Retina (tissue), 1 donor: ENCODE measurements around the gene ZNF658.
"Not testable (repeated sequence)": the region's sequence is repeated elsewhere in the genome, so short reads cannot be mapped to it uniquely, and the experiment has no call there.

Source experiments
- DNase-seq: peaks from one replicate; pipeline ENCODE4 v3.0.0-alpha.2; 2016

Gene ZNF658

DNA sequence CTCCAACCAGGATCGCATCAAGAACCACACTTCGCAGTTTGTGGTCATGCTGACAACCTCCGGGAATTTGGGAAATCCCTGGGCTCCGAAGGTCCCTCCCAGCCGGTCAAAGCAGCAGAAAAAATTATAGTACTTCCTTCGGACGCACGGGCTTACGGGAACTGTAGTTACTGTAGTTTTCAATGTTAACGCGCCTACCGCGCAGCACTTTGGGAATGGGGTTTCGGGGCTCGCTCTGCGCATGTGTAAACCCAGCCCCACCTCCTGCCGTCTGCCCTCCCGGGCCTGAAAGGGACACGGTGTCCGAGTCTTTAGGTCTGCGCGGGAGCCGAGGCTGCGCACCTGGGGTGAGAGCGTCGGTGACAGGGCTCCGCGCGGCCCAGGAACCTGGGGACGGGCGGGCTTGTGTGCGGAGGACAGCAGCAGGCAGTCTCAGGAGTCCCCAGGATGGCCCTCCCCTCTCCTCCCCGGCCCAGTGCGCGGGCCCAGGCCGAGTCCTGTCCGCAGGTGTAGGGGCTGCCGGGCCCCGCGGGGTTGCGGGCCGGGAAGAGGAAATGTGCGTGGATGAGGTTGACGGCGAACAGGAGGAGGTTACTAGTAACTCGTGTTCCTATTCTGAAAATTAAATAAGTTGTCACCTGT is at the start of gene ZNF658:
ZNF658 (plus strand) TSS at position 236 of the 642 bp plus-strand sequence. CDS start 2,837 bp downstream, outside the sequence.
- peak; percentile 82 for DNase-seq

DNA sequence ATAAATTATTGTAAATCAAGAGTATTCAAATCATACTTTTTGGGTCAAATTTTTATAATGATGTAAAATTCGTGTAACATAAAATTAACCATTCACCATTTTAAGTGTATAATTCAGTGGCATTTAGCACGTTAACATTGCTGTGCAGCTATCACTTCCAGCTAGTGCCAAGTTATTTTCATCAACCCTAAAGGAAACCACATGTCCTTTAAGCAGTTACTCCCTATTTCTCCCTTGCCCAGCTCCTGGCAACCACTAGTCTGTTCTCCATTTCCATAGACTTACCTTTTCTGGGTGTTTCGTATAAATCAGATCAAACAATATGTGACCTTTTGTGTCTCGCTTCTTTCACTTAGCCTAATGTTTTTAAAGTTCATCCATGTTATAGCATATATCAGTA is 38.8 kb upstream of the ZNF658 start:
- not testable (repeated sequence) for DNase-seq

DNA sequence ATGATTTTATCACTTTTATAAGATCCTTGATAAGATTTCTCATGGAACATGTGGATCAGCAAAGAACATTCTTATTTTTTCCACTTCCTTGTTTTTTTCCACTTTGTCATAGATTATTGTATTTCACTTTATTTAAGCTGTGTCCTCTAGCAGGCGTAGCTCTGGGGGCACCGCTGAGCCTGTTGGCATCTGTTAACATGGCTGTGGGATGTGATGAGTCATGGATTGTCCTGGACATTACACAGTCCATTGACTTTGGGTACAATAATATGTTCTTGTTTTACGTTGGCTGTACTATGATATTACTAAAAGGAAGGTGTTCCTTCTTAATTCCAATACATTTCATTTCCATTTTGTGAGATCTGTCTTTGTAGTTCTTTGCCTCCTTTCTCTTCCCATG is 31.9 kb upstream of the ZNF658 start:
- not testable (repeated sequence) for DNase-seq

DNA sequence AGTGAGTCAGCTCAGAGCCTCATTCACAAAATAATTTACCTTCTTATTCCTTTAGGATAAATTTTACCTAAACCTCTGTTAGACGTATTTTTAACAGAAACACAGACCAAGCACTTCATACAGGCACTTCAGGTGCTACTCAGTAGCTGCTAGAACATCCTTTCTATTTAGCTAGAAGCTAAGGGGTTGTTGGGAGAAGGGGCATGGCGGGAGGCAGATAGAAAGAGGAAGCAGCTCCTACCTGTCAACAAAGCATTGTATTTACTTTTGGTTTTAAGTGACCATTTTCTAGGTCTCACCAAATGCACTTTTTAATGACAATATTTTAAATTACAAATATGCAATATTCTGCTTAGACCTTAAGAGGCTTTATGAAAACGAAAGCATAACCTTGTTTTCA is 19.9 kb upstream of the ZNF658 start:
- DNase-seq = not testable (repeated sequence)

DNA sequence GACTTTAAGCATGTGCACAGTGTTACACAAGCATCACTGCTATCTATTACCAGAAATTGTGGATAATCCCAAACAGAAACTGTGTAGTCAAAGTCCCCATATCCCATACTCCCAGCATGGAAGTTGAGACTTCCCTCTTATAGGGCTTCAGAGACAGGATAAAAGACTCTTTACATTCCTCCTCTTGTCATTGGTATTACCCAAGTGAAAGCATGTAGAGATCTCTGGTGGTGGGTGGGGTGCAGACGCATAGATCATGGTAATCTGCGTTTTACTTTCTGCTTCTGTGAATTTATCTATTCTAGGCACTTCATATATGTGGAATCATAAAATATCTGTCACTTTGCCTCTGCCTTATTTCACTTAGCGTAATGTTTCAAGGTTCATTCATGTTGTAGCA is 18.7 kb upstream of the ZNF658 start:
- not testable (repeated sequence) for DNase-seq

DNA sequence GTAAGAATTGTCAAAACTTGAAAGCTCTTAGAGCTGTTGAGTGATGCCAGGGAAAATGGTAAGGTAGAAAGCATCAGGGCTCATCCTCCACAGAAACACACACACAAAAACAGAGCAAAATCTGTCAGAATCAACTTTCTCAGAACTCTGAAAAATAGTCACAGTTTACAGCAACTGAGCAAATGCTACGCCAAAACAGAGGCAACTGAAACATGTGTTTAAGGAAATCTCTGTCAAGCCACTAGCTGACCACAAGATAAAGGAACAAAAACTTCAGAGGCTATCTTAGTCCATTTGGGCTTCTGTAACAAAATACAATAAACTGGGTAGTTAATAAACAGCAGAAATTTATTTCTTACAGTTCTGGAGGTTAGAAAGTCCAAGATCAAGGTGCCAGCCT is 10.2 kb upstream of the ZNF658 start:
- not testable (repeated sequence) for DNase-seq

DNA sequence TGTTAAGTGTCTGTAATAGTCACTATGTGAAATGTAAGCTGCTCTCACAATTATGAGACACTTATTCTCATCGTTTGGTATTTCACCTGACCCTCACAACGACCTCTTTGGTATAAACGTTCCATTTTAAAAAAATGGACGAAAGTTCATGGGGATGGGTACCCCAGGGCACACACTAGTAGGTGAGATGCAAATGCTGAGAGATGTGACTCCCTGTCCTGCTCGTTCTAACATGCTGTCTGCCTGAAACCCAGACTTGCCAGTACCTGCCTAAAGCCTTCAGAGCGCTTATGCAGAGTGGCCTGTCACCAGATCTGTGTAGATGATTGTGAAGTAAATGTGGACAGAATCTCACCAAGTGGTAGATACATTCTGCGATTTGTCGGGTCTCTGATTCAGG is 616 bp downstream of the ZNF658 start:
- DNase-seq = peak; percentile 24

DNA sequence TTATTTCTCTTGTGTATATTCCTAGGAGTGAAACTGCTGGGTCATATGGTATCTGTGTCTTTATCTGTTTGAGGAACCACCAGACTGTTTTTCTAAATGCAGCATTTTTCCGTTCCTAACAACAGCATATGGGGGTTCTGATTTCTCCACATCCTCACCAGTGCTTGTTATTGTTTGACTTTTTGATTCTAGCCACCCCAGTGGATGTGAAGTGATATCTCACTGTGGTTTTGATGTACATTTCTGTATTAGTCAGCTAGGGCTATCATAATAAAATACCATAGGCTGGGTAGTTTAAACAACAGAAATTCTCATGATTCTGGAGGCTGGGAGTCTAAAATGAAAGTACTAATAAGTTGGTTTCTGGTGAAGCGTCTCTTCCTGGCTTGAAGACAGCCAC is 9.0 kb downstream of the ZNF658 start:
- DNase-seq = not testable (repeated sequence)

DNA sequence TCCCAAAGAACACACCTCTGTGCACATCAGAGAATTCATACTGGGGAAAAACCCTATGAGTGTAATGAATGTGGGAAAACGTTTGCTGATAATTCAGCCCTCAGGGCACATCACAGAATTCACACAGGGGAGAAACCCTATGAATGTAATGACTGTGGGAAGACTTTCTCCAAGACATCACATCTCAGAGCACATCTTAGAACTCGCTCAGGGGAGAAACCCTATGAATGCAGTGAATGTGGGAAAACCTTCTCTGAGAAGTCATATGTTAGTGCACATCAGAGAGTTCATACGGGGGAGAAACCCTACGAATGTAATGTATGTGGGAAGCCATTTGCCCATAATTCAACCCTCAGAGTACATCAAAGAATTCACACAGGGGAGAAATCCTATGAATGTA is 19.5 kb downstream of the ZNF658 start:
- not testable (repeated sequence) for DNase-seq

DNA sequence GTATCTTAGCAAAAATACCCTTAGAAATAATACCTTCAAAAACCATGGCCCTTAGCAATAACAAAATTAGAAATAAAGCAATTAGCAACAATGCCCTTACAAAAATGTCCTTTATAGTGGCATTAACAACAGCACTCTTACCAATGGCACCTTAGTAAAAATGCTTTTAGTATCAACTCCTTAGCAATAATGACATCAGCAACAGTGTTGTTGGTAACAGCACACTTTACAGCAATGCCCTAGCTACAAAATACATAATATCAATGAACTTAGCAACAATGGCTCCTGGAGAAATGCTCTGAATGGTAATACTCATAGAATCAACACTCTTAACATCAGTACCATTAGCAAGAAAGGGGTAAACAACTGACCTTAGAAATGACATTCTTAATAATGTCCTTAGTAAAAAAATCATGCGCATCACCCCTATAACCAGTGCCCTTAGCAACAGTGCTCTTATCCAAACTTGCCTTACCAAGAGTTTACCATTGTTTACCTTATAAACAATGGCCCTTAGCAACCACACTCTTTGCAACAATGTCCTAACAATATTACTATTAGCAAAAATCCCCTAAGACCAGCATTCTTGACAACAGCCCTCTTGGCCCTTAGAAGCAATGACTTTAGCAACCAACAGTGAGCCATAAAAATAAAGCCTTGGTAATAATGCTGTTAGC is 35.8 kb downstream of the ZNF658 start:
- DNase-seq = not testable (repeated sequence)

DNA sequence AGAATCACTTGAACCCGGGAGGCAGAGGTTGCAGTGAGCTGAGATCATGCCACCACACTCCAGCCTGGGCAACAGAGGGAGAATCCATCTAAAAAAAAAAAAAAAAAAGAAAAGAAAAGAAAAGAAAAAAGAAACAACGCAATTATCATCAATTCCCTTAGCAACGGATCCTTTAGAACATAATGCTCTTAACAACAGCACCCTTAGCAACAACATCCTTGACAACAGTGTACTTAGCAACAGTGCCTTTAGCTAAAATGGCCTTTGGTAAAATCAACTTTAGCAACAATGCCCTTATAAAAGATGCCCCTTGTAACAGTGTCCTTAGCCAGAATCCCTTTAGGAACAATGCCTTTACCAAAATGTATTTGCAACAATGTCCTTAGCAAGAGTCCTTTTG is 37.1 kb downstream of the ZNF658 start:
- not testable (repeated sequence) for DNase-seq

DNA sequence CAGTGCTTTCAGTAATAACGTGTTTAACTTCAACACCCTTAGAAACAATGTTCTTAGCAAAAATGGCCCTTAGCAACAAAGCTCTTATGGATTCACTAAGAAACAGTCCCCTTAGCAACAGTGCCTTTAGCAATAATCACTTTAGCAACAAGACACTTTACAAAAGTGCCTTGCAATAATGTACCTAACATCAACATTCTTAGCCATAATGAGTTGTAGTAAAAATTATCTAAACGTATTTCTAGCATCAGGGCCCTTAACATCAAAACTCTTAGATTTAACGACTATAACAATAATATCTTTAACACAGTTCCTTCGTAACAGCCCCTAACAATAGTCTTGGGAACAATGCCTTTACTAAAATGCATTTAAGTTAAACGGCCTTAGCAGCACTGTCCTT is 37.8 kb downstream of the ZNF658 start:
- not testable (repeated sequence) for DNase-seq

DNA sequence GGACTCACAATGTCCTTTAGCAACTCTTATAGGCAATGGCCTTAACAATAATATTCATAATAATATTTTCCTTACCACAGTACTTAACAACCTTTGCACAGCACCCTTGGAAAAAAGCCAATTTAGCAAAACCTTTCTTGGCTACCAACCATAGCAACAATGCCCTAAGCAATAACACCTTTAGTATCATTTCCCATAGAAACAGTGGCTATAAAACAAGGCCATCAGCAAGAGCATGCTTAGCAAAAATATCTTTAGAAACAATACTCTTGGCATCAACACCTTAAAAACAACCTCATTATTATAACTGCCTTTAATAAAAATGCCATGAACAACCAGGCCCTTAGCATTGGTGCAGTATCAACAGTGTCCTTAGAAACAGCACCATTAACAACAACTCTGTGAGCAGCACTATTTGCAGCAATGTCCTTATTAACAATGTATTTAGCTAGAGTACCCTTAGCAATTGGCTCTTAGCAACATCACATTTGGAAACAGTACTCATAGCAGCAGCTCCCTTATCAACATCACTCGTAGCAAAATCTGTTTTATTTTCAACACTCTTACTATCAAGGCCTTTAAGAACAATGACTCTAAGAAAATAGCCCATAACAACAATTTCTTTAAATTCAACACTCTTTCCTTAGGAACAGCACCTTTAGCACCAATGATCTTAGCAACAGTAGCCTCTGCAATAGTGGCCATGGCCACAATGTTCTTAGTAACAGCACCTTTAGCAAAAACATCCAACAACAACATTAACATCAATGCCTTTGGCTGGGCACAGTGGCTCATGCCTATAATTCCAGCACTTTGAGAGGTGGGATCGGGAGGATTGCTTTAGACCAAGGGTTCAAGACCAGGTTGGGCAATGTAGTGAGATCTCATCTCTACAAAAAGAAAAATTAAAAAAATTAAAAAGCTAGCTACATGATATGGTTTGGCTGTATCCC is 39.6 kb downstream of the ZNF658 start:
- not testable (repeated sequence) for DNase-seq

DNA sequence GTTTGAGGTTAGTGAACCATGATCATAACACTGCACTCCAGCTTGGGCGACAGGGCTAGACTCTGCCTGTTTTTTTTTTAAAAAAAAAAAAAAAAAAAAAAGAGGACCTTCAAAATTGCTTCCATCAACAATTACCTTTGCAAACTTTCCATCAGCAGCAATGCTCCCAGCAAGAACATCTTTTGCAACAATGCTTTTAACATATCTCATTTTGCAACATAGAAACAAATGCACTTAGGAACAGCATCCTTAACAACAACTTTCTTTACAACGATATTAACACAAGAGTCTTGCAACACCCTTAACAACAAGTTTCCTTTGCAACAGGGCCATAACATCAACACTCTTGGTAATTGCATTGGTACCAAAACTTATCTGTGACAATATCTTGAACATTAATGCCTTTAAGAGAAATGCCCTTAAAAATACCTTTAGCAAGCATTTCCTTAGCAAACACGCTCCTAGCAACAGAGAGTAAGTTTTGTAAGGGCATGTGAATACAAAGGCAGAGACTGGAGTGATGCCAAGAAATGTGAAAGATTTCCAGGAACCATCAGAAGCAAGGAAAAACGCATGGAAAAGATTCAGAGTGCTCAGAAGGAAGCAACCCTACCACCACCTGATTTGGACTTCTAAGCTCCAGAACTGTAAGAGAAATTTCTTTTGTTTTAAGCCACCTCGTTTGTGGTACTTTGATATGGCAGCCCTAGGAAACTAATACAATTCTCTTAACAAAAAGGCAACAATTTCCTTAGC is 42.1 kb downstream of the ZNF658 start:
- DNase-seq = not testable (repeated sequence)

DNA sequence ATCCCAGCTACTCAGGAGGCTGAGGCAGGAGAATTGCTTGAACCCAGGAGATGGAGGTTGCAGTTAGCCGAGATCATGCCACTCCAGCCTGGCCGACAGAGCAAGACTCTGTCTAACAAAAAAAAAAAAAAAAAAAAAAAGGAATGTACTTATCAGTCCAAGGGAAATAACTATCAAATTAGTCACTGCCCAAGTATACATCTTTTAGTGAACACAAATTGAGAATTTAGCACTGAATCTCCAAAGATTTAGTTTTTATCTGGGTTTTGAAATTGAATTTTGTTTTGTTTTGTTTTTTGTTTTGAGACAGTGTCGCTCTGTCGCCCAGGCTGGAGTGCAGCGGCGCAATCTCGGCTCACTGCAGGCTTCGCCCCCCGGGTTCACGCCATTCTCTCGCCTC is 52.1 kb downstream of the ZNF658 start:
- DNase-seq = not testable (repeated sequence)
